RWPE1 (cell line): ENCODE measurements around the gene ZRANB1.
A peak's percentile ranks its signal among the peaks of the same experiment; 100 is the strongest.

ENCODE experiments used
- CTCF ChIA-PET: fragments of 350-600 bp; sonication (Branson Sonifier 250); formaldehyde crosslinking; extraction: SDS; loops from one replicate; lab custom pipeline; 2021; lab: Yijun Ruan, JAX
- POLR2A ChIA-PET: fragments of 400-600 bp; formaldehyde crosslinking; extraction: SDS; loops from one replicate; lab custom pipeline; 2020; ENCODE audit warnings: antibody characterized with exemption; ENCODE audit not compliant: low non-redundant PET; lab: Yijun Ruan, JAX
- DNase-seq: peaks from one replicate; pipeline ENCODE4 v3.0.0; 2012; ENCODE audit warnings: low spot score
- H3K27ac ChIP-seq: fragments of 450-650 bp; 2 replicates; pipeline ENCODE4 v1.5.1; 2017
- CTCF ChIP-seq: fragments of 450-650 bp; conservative IDR thresholded peaks from 2 replicates; pipeline ENCODE4 v1.5.1; 2017; ENCODE audit warnings: low read depth, mild to moderate bottlenecking

ZRANB1 gene

GRCh38 chr10:125003146-125003900, 61.4 kb downstream of the ZRANB1 start:
- CTCF ChIA-PET, result interaction anchor here (0.6 kb wide), 1 partner anchor 11 kb away, joined by 3 read pairs; no protein-coding TSS in a partner anchor

DNA sequence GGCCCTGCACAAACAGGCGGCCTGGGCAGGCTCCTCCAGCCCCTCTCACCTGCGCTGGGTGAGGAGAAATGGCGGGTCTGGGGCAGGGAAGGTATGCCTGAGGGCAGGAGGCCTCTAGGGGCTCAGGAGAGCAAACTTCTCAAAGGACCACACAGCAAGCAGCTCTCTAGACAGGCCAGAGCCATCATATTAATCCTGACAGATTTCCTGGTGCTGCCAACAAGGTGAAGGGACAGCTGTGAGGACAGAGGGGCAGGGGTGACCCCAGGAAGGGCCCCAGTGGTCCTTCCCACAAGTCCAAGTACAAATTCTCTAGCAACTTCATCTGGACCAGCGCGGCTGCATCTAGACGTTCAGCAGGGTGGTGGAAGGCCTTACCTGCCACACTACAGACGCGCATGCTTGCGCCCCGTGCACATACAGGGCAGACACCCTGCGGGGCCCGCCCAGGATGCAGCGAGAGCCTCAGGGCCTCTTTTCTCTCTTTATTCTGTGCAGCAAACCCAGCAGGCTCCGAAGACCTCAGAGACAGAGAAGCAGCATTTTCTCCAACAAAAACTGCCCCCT, 62.1 kb downstream of the ZRANB1 start:
- peak overlapping the region; percentile 80 for H3K27ac ChIP-seq
- ChIA-PET POLR2A (no interaction called here), CTCF (no interaction called here)
- TF ChIP-seq CTCF, result no peak
- DNase-seq, result no peak

More at GRCh38 chr10:125003146-125003900, 61.4 kb downstream of the ZRANB1 start:
- H3K27ac ChIP-seq, result peak overlapping the region; percentile 80
- DNase-seq, result no peak
- no peak for TF ChIP-seq CTCF
- POLR2A ChIA-PET, result no interaction called here

GRCh38 chr10:125004571-125005311, 62.8 kb downstream of the ZRANB1 start:
- TF ChIP-seq CTCF, result no peak
- H3K27ac ChIP-seq, result peak overlapping the region; percentile 80
- DNase-seq, result no peak
- CTCF ChIA-PET, result no interaction called here
- POLR2A ChIA-PET, result no interaction called here

GRCh38 chr10:125005312-125006187, 63.6 kb downstream of the ZRANB1 start:
- POLR2A ChIA-PET, result no interaction called here

DNA sequence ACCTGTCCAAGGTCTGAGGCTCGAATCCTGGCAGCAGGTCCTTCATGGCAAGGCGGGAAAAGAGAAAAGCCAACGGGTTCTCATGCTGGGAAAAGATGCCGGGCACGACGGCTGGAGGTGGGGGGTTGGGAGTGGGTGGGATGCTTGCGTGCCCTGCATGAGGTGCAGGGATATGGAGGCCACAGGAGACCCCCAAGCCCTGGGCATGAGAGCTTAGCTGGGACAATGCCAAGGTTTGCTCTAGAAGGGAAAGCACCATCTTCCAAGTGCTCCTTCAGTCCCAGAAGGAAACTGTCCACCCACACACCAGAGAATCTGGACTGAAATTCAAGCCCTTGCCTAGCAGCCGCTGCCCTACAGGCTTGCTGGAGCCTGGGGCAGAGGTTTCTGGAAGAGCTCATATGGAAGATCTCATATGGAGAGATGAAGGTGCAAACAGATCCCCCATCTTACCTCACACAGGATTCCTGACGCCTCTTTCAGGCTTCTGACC, 64.3 kb downstream of the ZRANB1 start:
- no peak for TF ChIP-seq CTCF
- peak overlapping the region; percentile 65; the same call in 1 of the 2 replicates for H3K27ac ChIP-seq
- no peak for DNase-seq
- POLR2A ChIA-PET, result no interaction called here
- CTCF ChIA-PET, result interaction anchor here (0.5 kb wide), 1 partner anchor 36 kb away, joined by 4 read pairs; no protein-coding TSS in a partner anchor

More at GRCh38 chr10:125005312-125006187, 63.6 kb downstream of the ZRANB1 start:
- no peak overlapping the region for H3K27ac ChIP-seq
- no peak for TF ChIP-seq CTCF
- CTCF ChIA-PET, result no interaction called here
- DNase-seq, result no peak
